NOMO-1 treated with DMSO at 0.1 percent for 48 hours (cell line): ENCODE results near the gene TXK.

ENCODE experiments used
- DNase-seq: peaks from one replicate; lab custom pipeline; 2025; ENCODE audit not compliant: unreplicated experiment; lab: John Stamatoyannopoulos, UW

TXK gene

GRCh38 chr4:48024522-48024921 is 109.5 kb downstream of the TXK start:
- no peak for DNase-seq

- no peak for DNase-seq
These were observed 111.8 kb downstream of the TXK start for GRCh38 chr4:48022192-48022799.

DNA sequence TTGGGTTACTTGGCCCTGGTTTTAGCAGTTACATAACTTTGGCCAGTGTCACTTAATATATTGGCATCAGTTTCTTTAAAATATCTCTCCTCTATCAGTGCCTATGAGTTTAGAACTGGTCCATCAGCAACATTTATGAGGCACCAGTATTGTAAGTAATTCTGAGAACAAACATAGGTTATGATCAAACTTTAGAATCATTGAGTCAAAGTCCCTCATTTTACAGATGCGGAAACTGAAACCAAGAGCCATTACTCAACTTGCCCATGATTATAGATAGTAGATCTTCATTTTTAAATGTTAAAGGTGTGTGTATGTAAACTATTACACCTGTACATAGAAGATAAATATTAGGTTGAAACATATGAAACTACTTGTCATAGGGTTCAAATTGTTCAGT is 113.0 kb downstream of the TXK start:
- DNase-seq, result no peak

DNA sequence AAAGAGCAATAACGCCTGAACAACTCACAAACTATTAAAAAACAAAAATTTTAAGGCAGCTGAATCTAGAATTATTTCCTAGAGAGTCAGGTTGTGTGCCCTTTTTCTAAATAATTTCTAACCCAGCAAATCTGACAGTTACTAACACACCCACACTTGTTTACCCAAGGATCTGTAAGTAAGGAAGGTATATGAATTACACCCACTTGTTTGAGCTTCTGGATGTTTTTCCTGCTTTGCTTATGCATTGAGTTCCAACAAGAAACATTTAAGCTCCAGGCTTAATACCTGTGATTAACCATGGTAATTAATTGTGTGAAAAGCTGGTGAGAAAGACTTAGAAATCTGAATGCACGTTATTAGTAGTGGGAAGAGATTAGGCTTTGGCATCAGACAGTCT is 115.9 kb downstream of the TXK start:
- no peak for DNase-seq

DNA sequence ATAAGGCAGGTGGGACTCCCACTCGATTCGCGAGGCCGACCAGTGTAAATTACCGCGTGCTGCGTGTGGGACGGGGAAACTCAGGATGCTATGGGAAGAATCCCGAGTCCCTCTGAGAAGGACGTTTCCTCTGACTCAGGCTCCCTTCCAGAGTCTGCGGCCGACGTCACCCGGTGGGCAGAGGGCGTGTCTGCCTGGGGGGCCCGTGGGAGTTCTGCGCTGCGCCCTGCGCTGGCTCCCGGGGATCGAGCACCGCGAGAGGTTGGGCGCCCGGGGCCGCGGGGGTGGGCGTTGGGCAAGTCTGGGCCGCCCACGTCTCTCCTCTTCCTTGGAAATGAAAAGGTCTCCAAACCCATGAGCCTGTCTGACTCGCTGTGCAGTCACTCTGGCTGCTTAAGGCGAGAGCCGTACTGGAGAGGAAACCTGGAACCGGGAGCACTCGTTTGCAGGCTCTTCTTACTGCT is 116.9 kb downstream of the TXK start:
- no peak for DNase-seq
